COLO668 (cell line): Measurements from ENCODE around the gene AOC1.
A peak's percentile ranks its signal among the peaks of the same experiment; 100 is the strongest.
"Not testable (repeated sequence)": the region's sequence is repeated elsewhere in the genome, so short reads cannot be mapped to it uniquely, and the experiment has no call there.

Experiments
- DNase-seq: peaks from one replicate; lab custom pipeline; 2025; ENCODE audit not compliant: unreplicated experiment; lab: John Stamatoyannopoulos, UW

Gene AOC1

GRCh38 chr7:150891740-150892139, 39.4 kb downstream of the AOC1 start:
- no peak for DNase-seq

GRCh38 chr7:150895809-150896208, 43.5 kb downstream of the AOC1 start:
- DNase-seq: no peak

DNA sequence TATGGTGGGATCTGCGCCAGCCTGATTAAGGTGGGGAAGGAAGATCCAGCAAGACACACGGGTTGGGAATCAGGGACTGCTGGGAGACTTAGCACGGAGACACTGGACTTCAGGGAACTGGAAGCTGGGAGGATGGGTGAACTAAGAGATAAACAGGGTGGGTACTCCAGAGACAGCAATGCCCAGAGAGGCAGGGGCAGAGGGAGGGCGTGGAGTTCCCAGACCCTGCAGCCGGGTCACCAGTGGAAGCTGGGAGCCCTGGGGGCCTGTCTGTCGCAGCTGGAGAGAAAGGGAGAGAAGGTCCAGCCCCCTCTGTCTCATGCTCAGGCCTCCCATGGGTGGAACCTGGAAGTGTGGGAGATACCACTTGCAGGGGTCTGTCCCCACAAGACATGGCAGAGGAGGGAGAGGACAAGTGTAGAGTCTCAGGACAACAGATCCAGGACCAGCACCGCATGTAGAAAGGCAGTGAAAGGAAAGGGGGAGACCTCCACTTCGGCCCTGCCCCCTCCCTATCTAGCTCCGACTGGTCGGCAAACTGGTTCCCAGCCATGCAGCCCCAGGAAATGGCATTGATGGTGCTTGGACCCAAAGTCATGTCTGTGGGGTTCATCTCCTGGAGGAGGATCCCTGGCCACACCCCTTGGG, 44.4 kb downstream of the AOC1 start:
- DNase-seq: no peak

DNA sequence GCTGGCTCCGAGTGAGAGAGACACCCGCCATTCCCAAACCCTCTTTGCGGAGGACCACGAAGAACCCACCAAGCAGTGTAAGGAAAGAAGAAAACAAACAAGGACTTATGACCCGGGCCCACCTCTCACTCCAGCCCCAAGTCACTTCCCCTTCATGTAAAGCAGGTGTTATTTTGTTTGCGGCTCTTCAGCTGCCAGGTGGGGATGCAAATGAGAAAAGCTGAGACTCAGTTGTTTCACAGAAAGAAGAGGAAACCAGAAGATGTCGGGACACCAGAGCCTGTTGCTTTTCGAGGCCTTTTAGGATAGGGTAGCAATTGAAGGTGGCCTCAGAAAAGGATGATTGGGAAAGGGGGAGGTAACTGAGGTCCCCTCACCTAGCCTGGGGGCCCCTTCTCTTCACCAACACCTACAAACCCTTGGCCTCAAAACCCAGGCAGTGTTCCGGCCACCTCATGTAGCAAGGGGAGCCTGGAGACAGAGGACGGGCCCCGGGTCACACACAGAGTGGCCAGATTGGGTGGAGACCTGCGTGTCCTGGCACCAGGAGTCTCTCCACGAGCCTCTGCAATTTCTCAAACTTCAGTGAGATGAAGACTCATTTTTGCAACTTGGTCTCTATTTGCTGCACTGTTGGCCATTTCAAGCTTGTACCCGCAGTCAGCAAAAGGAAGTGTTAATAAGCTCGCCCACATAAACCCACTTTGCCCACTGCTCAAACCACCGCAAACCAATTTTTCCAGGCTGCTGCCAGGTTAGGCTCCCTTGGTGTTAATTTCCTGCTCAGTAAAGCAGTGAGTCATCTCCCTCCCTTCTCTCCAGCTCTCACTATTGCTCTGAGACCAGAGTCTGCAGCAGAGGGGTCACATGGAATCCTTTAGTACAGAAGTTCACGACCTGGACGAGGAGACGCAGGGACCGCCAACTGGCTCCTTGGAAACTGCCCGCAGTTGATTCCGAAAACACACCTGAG, 45.5 kb downstream of the AOC1 start:
- DNase-seq: peak; percentile 42

GRCh38 chr7:150898475-150899011, 46.2 kb downstream of the AOC1 start:
- peak; percentile 87 for DNase-seq

DNA sequence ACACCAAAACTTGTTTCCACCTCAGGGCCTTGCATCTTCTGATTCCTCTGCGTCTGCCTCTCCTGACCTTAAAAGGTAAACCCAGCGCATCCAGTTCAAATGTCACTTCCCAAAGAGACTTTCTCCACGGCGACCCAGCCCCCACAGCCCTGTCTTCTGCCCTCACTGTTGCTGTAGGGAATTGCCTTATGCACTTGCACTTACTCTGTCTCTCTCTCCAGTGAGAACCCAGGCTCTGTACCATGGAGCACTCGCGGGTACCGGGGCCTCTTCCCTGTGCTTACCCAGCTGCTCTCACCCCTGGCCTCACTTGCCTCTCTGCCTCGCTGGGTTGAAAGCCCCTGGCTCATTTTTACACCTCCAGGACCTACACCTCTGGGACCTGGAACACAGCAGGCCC, 48.4 kb downstream of the AOC1 start:
- DNase-seq: no peak

DNA sequence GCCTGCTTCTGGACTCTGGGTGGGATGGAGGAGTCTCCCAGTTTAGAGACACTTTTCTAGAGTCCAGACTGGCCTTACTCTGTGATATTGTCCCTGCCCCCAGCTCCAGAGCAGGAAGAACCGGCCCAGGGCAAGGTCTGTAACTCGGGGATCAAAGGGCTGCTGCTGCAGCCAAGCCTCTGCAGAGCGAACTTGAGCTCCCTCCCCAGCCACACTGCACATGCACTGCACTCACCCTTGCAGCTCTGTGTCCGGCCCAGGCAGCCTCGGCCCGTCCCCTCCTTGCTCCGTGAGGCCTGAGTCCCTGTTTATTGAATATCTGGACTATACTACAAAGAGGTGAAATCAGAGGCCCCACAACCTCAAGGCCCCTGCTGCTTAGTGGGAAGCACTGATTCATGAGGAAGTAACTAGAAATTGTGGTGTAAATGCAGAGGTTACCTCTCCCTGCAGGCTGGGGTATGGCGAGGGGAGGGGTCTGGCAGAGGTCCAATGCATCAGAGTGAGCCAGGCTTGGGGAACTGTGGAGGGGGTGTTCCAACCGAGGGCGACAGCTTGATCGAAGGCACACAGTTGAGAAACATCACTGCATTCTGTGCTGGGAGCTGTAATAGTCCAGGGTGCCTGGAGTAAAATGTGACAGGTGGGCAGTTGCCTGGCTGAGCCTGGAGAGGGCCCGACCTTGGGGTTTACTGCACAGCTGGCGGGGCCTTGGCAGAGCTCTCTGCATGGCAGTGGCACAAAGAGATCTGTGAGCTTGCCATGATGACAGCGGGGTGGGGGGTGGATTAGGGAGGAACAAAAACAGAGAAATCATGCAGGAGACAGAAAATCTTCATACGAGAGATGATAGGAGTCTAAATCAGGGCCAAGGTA, 49.1 kb downstream of the AOC1 start:
- DNase-seq: peak; percentile 23

DNA sequence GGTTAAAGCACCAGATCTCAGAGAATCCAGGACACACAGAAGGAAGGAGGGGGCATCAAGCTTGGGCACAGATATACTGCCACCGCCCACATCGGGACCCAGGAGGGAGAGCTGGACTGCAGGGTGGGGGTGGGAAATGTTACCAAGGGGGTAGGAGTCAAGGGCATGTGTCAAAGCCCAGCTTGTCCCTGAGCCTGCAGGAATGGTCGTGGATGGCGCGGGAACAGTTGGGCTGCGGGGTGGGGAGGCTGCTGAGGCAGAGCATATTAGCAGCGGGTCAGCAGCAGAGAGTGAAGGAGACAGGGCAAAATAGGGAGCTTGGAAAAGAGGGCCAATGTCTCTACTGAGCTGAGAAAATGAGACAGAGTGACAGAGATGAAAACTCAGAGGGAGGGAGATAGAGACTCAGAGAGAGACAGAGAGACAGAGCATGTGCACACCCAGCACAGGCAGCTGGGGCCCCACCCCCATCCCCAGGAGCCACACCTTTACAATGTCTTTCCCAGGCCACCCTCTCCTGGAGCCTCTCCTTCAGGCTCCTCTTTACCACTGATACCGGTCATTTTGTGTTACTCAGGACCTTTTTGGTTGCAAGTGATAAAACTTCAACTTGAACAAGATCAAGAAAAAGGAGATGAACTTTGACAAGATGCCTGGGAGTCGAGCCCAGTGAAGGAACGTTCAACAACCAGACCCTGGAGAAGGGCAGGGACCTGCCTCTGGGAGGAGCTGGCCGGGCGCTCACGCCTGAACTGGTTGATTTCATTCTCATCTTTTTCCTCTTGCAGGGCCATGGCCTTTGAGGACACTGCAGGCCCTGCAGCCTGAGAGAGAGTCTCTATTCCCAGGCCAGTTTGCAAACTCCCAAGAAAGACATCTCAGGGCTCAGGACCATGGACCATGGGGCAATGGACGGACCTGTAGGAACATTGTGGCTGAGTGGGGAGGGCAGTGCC, 50.0 kb downstream of the AOC1 start:
- DNase-seq: no peak

DNA sequence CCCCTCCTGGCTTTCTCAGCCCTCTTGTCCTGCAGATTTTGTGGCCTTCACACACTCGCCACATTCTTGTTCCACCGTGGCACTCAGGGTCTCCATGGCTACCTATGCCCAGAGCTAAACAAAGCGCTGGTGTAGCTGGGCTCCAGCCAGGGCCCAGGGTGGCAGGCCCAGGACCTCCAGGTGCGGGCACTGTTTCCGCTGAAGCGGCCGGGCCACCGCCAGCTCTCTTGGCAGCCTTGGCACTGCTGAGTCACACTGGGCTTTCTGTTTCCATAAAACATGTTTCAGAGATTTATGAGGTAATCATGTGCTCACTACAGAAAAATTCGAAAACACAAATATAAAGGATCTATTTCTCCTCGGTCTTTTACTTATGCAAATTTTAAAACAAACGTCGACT, 51.3 kb downstream of the AOC1 start:
- DNase-seq: peak; percentile 71

- no peak for DNase-seq
These were observed 51.9 kb downstream of the AOC1 start for GRCh38 chr7:150904011-150904909.

GRCh38 chr7:150908173-150908572, 55.9 kb downstream of the AOC1 start:
- DNase-seq: no peak

DNA sequence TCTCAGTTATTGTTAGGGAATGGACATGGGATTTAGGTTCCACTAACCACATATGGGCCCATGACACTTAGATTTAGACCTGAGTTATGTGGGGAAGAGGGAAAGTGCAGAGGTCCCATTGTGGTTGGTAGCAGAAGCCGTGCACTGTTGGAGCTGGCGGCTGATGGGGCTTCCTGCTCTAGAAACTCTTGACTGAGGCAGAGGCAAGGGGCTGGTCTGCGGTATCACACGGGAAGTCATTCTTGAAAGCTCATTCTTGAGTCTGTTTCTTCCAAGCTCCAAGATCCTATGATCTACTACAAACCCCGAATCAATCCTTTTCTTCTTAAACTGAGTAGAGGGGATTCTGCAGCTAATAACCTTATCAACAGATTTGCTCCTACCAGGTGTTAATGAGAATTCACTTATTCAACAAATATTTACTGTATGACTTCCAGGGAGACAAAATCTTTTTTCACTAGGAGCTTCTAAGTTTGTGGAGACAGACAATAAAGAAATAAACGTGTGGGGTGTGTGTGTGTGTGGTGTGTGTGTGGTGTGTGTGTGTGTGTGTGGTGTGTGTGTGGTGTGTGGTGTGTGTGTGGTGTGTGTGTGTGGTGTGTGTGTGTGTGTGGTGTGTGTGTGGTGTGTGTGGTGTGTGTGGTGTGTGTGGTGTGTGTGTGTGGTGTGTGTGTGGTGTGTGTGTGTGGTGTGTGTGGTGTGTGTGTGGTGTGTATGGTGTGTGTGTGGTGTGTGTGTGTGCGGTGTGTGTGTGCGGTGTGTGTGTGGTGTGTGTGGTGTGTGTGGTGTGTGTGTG, 57.1 kb downstream of the AOC1 start:
- no peak for DNase-seq

- not testable (repeated sequence) for DNase-seq
These were observed 58.1 kb downstream of the AOC1 start for GRCh38 chr7:150910305-150910995.

DNA sequence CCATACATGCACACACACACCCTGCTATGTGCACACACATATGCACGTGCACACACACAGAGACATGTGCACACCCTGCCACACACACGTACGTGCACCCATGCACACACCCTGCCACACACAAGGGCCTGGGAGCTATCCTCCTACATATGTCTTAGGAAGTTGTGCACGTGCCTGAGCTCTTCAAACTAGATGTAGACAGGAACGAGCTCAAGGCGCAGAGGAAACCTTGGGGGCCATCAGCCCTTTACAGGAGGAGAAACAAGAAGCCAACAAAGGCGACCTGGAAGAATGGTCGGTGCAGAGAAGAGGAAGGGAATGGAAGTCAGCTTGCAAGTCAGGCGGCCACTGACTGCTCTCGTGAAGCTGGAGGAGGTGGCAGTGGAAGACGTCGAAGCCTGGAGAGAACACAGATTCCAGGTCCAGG, 58.7 kb downstream of the AOC1 start:
- DNase-seq: no peak
